ENCODE data around the gene CYP2B6.

GRCh38 chr19:40959338-40959737, 31.7 kb upstream of the CYP2B6 start:
- TF ChIP-seq POLR2A (IDR thresholded peaks at IDR 0.05) (no peak), CTCF (IDR thresholded peaks at IDR 0.05) (no peak)
